ENCODE measurements around the gene SLC39A10. TPM values are rescaled to one million over a fixed set of nuclear protein-coding genes. Genes with fewer than 3 reads are reported as not detected.
"Not testable (repeated sequence)": the region's sequence is repeated elsewhere in the genome, so short reads cannot be mapped to it uniquely, and the experiment has no call there.

Gene SLC39A10
- total RNA-seq, 1 donor from 2014 or later, result 37.4 TPM

DNA sequence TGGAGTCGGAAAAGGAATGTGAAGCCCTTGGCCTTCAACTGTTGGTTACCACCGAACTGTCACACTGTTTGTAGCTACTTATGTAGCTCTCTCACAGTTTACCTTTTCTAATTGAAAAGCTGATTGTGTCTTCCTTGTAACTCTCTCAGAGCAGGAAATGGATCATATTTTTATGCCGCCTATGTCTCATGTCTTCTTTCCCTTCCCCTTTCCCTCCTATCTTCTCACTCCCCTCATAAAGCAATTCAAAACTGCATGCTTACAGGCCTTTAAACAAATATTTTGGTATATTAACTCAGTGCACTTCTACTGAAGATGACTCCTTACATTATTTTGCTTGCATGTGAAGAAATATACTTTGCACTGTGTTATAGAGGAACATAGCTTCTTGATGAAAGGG, 6.0 kb downstream of the SLC39A10 start:
- H3K4me3 Mint-ChIP-seq (ENCODE audit: unreplicated experiment), result no peak overlapping the region
- H3K27ac Mint-ChIP-seq (ENCODE audit: unreplicated experiment), result no peak overlapping the region
- H3K4me1 Mint-ChIP-seq (ENCODE audit: unreplicated experiment), result peaks cover 48% of the 10 kb centered on the region
- no peaks in the 10 kb centered on the region for H3K27me3 Mint-ChIP-seq (ENCODE audit: unreplicated experiment)
- TF ChIP-seq CTCF (IDR thresholded peaks at IDR 0.05), result no peak
- no peak for DNase-seq (ENCODE audit: extremely low spot score, unreplicated experiment)
- no peaks in the 10 kb centered on the region for H3K36me3 Mint-ChIP-seq (ENCODE audit: unreplicated experiment)
- no peaks in the 10 kb centered on the region for H3K9me3 Mint-ChIP-seq (ENCODE audit: unreplicated experiment)

GRCh38 chr2:195664528-195664927, 7.5 kb downstream of the SLC39A10 start:
- peaks cover 34% of the 10 kb centered on the region for H3K4me1 Mint-ChIP-seq (ENCODE audit: unreplicated experiment)
- no peaks in the 10 kb centered on the region for H3K36me3 Mint-ChIP-seq (ENCODE audit: unreplicated experiment)
- no peak overlapping the region for H3K27ac Mint-ChIP-seq (ENCODE audit: unreplicated experiment)
- no peaks in the 10 kb centered on the region for H3K9me3 Mint-ChIP-seq (ENCODE audit: unreplicated experiment)
- H3K27me3 Mint-ChIP-seq (ENCODE audit: unreplicated experiment), result no peaks in the 10 kb centered on the region
- no peak overlapping the region for H3K4me3 Mint-ChIP-seq (ENCODE audit: unreplicated experiment)
- TF ChIP-seq CTCF (IDR thresholded peaks at IDR 0.05), result peak; percentile 52
- no peak for DNase-seq (ENCODE audit: extremely low spot score, unreplicated experiment)

DNA sequence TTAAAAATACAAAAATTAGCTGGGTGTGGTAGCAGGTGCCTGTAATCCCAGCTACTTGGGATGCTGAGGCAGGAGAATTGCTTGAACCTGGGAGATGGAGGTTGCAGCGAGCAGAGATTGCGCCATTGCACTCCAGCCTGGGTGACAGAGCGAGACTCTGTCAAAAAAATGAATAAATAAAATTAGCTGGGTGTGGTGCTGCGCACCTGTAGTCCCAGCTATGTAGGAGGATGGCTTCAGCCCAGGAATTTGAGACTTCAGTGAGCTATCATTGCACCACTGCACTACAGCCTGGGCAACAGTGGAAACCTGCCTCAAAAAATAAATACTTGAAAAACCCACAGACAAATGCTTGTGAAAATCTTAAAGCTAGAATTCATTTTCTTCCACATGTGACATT, 8.1 kb downstream of the SLC39A10 start:
- not testable (repeated sequence) for H3K27ac Mint-ChIP-seq (ENCODE audit: unreplicated experiment); H3K4me3 Mint-ChIP-seq (ENCODE audit: unreplicated experiment); DNase-seq (ENCODE audit: extremely low spot score, unreplicated experiment); H3K9me3 Mint-ChIP-seq (ENCODE audit: unreplicated experiment); H3K36me3 Mint-ChIP-seq (ENCODE audit: unreplicated experiment); H3K27me3 Mint-ChIP-seq (ENCODE audit: unreplicated experiment)
- peaks cover 28% of the 10 kb centered on the region for H3K4me1 Mint-ChIP-seq (ENCODE audit: unreplicated experiment)

GRCh38 chr2:195666113-195666712, 9.2 kb downstream of the SLC39A10 start:
- Mint-ChIP-seq H3K4me3 (ENCODE audit: unreplicated experiment) (no peak overlapping the region), H3K27ac (ENCODE audit: unreplicated experiment) (no peak overlapping the region), H3K27me3 (ENCODE audit: unreplicated experiment) (no peaks in the 10 kb centered on the region), H3K9me3 (ENCODE audit: unreplicated experiment) (no peaks in the 10 kb centered on the region), H3K4me1 (ENCODE audit: unreplicated experiment) (peaks cover 21% of the 10 kb centered on the region), H3K36me3 (ENCODE audit: unreplicated experiment) (no peaks in the 10 kb centered on the region)
- TF ChIP-seq CTCF (IDR thresholded peaks at IDR 0.05), result no peak
- DNase-seq (ENCODE audit: extremely low spot score, unreplicated experiment), result no peak

- peaks cover 9% of the 10 kb centered on the region for H3K4me1 Mint-ChIP-seq (ENCODE audit: unreplicated experiment)
- no peaks in the 10 kb centered on the region for H3K9me3 Mint-ChIP-seq (ENCODE audit: unreplicated experiment)
- no peak overlapping the region for H3K4me3 Mint-ChIP-seq (ENCODE audit: unreplicated experiment)
- no peak for TF ChIP-seq CTCF (IDR thresholded peaks at IDR 0.05)
- no peak for DNase-seq (ENCODE audit: extremely low spot score, unreplicated experiment)
- peaks cover 5% of the 10 kb centered on the region for H3K36me3 Mint-ChIP-seq (ENCODE audit: unreplicated experiment)
- H3K27me3 Mint-ChIP-seq (ENCODE audit: unreplicated experiment), result no peaks in the 10 kb centered on the region
- no peak overlapping the region for H3K27ac Mint-ChIP-seq (ENCODE audit: unreplicated experiment)
Observed at GRCh38 chr2:195667974-195668373, 10.9 kb downstream of the SLC39A10 start.

- no peak for TF ChIP-seq CTCF (IDR thresholded peaks at IDR 0.05)
- DNase-seq (ENCODE audit: extremely low spot score, unreplicated experiment), result no peak
- no peak overlapping the region for H3K27ac Mint-ChIP-seq (ENCODE audit: unreplicated experiment)
- H3K4me3 Mint-ChIP-seq (ENCODE audit: unreplicated experiment), result no peak overlapping the region
- peaks cover 4% of the 10 kb centered on the region for H3K4me1 Mint-ChIP-seq (ENCODE audit: unreplicated experiment)
- no peaks in the 10 kb centered on the region for H3K27me3 Mint-ChIP-seq (ENCODE audit: unreplicated experiment)
- no peaks in the 10 kb centered on the region for H3K9me3 Mint-ChIP-seq (ENCODE audit: unreplicated experiment)
- peaks cover 5% of the 10 kb centered on the region for H3K36me3 Mint-ChIP-seq (ENCODE audit: unreplicated experiment)
Observed at GRCh38 chr2:195670191-195670590, 13.2 kb downstream of the SLC39A10 start.
